Measurements from ENCODE around the gene NXT1. TPM values are rescaled to one million over a fixed set of nuclear protein-coding genes. Genes with fewer than 3 reads are reported as not detected.

Gene NXT1
- total RNA-seq, 1 donor from 2014 or later: 71.6 TPM

DNA sequence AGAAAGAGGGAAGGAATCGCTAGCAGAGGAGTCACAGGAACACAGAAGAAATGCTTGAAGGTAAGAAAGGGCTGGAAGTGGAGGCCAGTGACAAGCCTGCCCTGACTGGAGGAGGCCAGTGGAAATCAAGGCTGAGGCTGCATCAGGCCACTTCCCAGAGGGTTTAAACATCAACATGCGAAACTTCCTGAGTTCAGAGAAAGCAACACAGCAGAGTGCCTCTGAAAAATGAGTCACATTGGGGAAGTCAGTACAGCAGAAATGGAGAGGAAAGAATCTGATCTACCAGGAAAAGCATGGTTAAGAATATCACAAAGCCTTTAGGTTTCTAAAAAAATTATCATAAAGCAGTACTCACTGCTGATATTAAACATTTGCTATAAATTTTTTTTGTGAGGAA lies 47.4 kb downstream of the NXT1 start:
- DNase-seq (ENCODE audit: low read depth): peak; percentile 23
- no peaks in the 10 kb centered on the region for H3K27me3 ChIP-seq (ENCODE audit: control insufficient read depth, insufficient read depth, low read length)
- peaks cover 1% of the 10 kb centered on the region for H3K36me3 ChIP-seq (ENCODE audit: control insufficient read depth, insufficient read depth, low read length)
- H3K4me3 ChIP-seq (ENCODE audit: low read depth, low read length): no peak overlapping the region
- TF ChIP-seq, protein P1, sequence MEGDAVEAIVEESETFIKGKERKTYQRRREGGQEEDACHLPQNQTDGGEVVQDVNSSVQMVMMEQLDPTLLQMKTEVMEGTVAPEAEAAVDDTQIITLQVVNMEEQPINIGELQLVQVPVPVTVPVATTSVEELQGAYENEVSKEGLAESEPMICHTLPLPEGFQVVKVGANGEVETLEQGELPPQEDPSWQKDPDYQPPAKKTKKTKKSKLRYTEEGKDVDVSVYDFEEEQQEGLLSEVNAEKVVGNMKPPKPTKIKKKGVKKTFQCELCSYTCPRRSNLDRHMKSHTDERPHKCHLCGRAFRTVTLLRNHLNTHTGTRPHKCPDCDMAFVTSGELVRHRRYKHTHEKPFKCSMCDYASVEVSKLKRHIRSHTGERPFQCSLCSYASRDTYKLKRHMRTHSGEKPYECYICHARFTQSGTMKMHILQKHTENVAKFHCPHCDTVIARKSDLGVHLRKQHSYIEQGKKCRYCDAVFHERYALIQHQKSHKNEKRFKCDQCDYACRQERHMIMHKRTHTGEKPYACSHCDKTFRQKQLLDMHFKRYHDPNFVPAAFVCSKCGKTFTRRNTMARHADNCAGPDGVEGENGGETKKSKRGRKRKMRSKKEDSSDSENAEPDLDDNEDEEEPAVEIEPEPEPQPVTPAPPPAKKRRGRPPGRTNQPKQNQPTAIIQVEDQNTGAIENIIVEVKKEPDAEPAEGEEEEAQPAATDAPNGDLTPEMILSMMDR (IDR thresholded peaks at IDR 0.05; ENCODE audit: insufficient read depth, low read length, poor library complexity, severe bottlenecking): no peak

DNA sequence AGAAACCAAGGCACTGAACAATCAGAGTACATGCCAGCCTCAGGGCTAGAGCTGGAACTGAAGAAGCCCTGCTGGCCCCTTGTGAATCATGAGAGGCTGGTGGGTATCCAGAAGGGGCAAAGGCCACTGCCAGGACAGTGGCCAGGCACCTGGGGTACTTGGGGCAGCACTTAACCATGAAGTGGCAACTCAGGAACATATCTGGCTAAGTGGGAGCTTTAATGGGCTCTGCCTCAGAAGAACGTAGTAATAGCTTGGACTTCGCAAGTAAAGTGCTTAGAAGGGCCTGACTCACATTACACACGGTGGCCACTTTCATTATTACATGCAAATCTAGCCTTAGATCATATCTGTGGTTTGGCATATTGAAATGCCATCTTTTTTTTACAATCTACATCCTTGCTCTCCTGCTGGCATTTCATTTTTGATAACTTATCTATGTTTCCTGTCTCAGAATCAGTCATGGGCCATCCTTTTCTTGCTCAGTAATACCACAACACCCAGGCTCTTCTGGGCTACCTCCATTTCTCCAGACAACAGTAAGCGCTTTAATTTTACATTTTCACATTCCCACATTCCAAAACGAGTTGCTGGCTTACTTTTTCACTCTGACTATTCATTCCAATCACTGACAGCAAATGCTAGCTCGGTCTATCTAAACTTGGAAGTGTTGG lies 49.1 kb downstream of the NXT1 start:
- Histone ChIP-seq H3K4me3 (ENCODE audit: low read depth, low read length) (no peak overlapping the region), H3K27me3 (ENCODE audit: control insufficient read depth, insufficient read depth, low read length) (no peaks in the 10 kb centered on the region), H3K36me3 (ENCODE audit: control insufficient read depth, insufficient read depth, low read length) (no peaks in the 10 kb centered on the region)
- TF ChIP-seq, protein P1 (IDR thresholded peaks at IDR 0.05; ENCODE audit: insufficient read depth, low read length, poor library complexity, severe bottlenecking): no peak
- no peak for DNase-seq (ENCODE audit: low read depth)

DNA sequence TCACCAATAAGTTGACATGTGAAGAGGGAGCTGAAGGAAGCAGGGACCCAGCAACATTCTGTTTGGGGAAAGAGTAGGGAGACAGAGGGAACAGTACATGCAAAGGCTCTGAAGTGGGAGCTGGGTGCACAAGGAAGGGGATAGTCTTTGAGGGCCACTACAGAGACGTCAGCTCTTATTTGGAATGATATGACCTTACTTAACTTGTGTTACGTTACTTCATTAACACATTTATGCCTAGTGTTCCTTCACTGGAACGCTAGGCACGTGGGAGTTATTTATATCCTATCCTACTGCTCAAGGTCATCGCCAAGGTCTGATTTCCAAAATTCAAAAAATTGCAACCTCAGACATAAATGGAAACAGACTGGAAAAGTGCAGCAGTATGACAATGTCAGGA lies 50.5 kb downstream of the NXT1 start:
- TF ChIP-seq, protein P1 (IDR thresholded peaks at IDR 0.05; ENCODE audit: insufficient read depth, low read length, poor library complexity, severe bottlenecking): no peak
- Histone ChIP-seq H3K36me3 (ENCODE audit: control insufficient read depth, insufficient read depth, low read length) (no peaks in the 10 kb centered on the region), H3K4me3 (ENCODE audit: low read depth, low read length) (no peak overlapping the region), H3K27me3 (ENCODE audit: control insufficient read depth, insufficient read depth, low read length) (no peaks in the 10 kb centered on the region)
- no peak for DNase-seq (ENCODE audit: low read depth)

DNA sequence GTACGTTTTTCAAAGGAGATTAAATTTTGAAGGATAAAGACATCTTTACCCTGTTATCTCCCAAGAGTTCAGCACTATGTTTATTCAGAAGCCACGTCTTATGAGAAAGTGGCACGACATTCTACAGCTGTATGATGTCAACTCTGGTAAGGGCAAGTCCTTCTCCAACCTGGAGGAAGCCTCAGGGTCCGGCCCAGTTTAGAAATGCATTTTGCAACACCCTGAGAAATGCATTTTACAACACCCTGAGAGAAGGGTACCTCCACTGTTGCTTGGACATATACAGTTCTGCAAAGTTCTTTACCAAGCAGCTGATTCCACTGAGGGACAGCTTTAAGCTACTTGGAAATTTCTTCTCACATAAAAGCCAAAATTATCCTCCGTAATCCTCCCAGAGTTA lies 53.2 kb downstream of the NXT1 start:
- no peaks in the 10 kb centered on the region for H3K36me3 ChIP-seq (ENCODE audit: control insufficient read depth, insufficient read depth, low read length)
- TF ChIP-seq, protein P1 (IDR thresholded peaks at IDR 0.05; ENCODE audit: insufficient read depth, low read length, poor library complexity, severe bottlenecking): no peak
- no peak overlapping the region for H3K4me3 ChIP-seq (ENCODE audit: low read depth, low read length)
- H3K27me3 ChIP-seq (ENCODE audit: control insufficient read depth, insufficient read depth, low read length): no peaks in the 10 kb centered on the region
- DNase-seq (ENCODE audit: low read depth): no peak

DNA sequence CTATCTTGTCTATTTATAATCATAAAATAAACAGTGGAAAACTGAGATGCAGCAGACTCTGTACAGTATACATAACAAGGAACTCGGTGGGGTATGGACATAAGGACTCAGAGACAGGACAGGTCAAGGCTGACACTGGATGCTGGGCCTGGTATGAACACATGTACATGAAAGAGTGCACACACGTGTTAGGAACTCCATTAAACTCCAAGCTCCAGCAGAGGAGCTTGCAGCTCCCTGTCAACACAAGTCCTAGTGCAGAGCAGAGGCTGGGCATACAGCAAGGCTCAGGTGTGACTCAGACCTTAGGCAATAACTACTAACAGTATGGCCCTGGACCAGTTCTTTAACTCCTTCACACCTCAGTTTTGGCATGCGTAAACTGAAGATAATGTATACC lies 53.6 kb downstream of the NXT1 start:
- TF ChIP-seq, protein P1 (IDR thresholded peaks at IDR 0.05; ENCODE audit: insufficient read depth, low read length, poor library complexity, severe bottlenecking): no peak
- Histone ChIP-seq H3K27me3 (ENCODE audit: control insufficient read depth, insufficient read depth, low read length) (no peaks in the 10 kb centered on the region), H3K4me3 (ENCODE audit: low read depth, low read length) (no peak overlapping the region), H3K36me3 (ENCODE audit: control insufficient read depth, insufficient read depth, low read length) (no peaks in the 10 kb centered on the region)
- DNase-seq (ENCODE audit: low read depth): no peak

Other genes starting within 250 kb of the NXT1 start
- gene GZF1, start 11.4 kb downstream of the NXT1 start, total RNA-seq: 13.0 and 20.0 TPM in 2 replicates
- 3.0 and 3.4 TPM in 2 replicates for gene NAPB, start 70.7 kb downstream of the NXT1 start, total RNA-seq
- gene CSTL1, start 88.9 kb downstream of the NXT1 start, total RNA-seq: not detected in 2 replicates
- gene CST11, start 102.1 kb downstream of the NXT1 start, total RNA-seq: not detected in 2 replicates
- gene CST8, start 140.3 kb downstream of the NXT1 start, total RNA-seq: not detected in 2 replicates
- not detected in 2 replicates for gene CST9L, start 217.7 kb downstream of the NXT1 start, total RNA-seq

Measured in kidney epithelial cell (primary cell).